GM18498 (cell line): ENCODE measurements around the gene RBAK.
A peak's percentile ranks its signal among the peaks of the same experiment; 100 is the strongest.
"Not testable (repeated sequence)": the region's sequence is repeated elsewhere in the genome, so short reads cannot be mapped to it uniquely, and the experiment has no call there.

Experiments
- ATAC-seq: cut with Tn5 transposase; IDR thresholded peaks from one replicate; pipeline ENCODE4 v1.9.1; 2021; ENCODE audit warnings: mild to moderate bottlenecking, moderate library complexity; ENCODE audit not compliant: unreplicated experiment

The RBAK gene

DNA sequence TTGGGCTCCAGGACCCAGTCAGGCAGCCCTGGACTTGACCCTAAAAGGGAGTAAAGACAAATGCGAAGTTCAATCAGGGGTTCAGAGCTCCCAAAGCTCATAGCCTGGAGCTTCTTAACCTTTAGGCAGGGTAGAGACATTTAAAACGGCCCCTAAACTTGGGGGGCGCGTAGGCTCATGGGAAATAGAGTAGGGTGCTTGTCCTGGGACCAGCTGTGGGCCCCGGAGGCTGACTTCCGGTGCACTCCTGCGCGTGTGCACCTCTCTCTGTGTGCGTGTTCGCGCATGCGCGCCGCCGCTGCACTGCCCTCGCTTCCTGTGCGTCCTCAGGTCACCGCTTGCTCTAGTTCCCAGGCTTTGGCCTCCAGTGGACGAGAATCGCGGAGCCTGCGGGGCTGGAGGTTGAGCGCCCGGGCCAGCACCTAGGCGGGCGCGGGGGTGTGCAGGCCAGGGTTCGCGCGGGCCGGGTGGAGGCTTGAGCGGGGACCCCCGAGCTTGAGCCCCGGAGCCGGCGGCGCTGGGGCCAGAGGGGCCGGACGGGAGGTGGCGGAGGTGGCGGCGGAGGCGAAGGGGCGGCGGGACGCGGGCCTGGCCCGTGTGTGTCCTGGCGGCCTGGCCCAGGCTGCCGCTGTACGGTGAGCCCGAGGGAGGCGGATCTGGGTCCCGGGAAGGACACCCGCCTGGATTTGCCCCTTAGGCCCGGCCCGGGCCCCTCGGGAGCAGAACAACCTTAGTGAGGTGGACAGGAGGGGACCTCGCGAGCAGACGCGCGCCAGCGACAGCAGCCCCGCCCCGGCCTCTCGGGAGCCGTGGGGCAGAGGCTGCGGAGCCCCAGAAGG, at the start of gene RBAK:
Gene RBAK, plus strand, starts transcription at position 303 of the 839 bp plus-strand sequence. CDS start 2,217 bp downstream, outside the sequence.
- peak; percentile 99 for ATAC-seq

DNA sequence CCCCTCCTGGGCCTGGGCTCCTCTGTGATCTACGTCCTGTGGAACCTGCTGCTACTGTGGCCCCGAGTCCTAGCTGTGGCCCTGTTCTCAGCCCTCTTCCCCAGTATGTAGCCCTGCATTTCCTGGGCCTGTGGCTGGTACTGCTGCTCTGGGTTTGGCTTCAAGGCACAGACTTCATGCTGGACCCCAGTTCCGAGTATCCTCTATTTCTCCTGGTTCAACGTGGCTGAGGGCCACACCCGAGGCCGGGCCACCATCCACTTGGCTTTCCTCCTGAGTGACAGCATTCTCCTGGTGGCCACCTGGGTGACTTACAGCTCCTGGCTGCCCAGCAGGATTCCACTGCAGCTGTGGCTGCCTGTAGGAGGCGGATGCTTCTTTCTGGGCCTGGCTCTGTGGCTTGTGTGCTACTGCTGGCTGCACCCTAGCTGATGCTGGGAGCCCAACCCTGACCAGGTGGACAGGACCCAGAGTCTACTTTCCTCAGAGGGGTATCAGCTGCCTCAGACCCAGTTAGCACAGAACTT, 48.9 kb upstream of the RBAK start:
- ATAC-seq: no peak

DNA sequence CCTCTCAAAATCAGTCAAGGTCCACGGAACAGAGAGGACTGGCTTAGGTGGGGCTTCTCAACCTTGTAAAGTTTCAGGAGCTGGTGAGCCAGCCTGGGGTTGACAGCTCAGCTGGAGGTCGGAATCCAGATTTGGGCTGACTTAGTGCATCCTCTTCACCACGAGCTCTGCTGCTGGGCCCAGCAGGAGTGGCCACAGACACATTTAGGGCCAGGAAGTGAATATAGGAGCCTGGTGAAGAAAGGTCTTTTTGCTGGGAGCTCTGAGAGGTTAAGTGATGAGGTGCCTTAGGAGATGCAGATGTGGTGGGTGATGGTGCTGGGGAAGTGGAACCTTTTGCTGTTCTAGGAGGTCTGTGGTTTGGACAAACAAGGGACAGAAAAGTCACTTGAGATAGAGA, 47.4 kb upstream of the RBAK start:
- no peak for ATAC-seq

DNA sequence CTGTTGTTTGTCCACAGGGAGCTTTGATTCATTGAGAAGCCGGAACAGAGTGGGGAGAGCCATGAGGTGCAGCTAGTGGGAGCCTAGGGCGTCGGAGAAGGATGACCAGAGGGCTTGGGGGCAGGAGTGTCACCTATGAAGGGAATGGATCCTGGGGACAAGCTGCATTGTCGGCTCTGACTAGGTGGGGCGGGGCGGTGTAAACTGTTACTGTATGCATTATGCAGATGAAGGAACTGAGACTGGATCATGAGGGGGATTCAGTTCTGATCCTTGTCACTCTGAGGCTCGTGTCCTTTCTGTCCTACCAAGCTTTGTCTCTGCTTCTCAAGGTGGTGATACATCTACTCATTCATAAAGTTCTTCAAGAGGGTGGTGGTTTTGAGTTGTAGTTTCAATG, 46.8 kb upstream of the RBAK start:
- ATAC-seq: no peak

DNA sequence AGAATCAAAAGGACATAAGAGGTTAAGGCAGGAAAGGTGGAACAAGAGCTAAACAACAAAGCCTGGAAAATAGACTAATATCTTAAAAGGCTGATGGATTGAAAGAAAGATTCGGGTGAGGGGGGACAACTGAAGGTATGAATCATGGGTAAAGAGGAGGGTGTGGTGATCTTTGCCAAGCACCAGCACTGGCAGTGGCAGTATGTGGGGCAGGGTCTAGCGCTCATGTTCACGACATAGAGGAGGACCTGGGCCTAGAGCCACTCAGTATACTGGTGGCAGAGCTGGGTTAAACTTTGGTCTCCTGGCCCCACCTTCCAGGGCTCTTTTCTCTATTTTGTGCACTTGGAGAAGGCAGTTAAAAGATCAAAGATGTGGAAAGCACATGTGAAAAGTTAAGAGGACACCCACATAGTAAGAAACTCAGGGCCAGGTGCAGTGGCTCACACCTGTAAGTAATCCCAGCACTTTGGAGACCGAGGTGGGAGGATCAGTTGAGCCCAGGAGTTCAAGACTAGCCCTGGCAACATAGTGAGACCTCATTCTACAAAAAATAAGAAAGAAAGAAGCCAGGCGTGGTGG, 46.2 kb upstream of the RBAK start:
- no peak for ATAC-seq

DNA sequence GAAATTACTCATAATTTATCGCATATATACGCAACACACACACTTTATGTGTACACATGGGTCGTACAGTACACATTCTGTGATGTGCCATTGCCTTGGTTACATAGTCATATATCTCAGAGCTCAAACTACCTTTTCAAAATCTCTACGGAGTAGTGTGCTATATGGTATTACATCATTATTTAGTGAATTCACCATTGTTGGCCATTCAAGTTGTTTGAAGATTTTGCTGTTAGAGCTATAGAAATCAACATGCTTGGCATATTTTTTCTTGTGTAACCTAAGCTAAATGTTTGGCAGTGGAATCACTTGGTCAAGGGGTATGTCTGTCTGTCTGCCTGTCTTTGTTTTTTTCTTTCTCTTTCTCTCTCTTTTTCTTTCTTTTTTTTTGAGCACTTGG, 44.7 kb upstream of the RBAK start:
- no peak for ATAC-seq

DNA sequence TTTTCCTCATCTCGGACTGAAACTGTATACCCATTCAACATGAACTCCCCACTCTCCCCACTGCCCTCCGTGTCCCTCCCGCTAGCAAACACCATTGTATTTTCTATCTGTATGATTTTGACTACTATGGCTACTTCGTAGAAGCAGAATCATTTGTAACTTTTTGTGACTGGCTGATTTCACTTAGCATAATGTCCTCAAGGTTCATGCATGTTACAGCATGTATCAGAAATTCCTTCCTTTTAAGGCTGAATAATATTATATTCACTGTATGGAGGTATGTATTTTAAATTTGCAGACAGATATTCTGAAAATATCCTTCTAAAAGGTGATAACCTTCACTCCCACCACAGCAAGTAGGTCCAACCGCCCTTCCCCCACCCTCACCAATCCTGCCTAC, 43.7 kb upstream of the RBAK start:
- no peak for ATAC-seq

DNA sequence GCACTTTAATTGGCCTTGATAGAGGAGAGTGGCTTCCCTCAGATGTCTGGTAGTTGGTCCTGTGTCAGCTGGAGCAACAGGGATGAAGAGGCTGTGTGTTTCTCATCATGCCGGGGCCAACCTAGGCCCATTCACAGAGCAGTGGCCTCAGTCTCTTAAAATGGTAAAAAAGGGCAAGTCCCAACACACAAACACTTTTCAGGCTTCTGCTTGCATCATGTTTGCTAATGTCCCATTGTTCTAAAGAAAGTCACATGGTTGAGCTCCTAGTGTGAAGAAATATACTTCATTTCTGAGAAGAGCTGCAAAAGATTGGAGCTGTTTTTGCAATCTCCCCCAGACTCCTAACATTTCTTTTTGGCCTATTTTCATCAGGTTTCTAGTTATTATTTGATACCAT, 40.6 kb upstream of the RBAK start:
- ATAC-seq: no peak

DNA sequence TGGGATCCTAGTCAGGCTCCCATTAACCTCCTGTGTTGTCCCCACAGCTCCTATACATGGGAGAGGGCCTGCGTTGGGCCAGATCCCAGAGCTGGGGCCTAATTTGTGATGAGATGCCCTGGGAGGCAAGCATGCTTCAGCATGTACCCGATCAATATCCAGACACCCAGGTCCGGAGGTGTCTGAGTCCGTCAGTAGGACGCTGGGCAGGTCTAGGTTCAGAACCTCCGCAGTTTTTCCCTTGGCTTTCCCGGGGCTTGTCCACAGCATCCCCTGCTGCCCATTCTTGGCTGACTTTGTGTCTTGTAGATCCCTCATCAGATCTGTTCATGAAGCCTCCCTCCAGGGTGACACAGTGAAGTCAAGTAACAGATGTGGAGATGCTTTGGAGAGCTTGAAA, 32.7 kb upstream of the RBAK start:
- no peak for ATAC-seq

DNA sequence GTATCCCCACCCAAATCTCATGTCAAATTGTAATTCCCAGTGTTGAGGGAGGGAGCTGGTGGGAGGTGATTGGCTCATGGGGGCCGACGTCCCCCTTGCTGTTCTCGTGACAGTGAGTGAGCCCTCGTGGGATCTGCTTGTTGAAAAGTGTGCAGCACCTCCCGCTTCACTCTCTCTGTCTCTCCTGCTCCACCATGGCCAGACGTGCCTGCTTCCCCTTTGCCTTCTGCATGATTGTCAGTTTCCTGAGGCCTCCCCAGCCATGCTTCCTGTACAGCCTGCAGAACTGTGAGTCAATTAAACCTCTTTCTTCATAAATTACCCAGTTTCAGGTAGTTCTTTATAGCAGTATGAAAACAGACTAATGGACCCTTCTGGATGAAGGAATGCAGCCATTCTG, 29.7 kb upstream of the RBAK start:
- ATAC-seq: not testable (repeated sequence)

DNA sequence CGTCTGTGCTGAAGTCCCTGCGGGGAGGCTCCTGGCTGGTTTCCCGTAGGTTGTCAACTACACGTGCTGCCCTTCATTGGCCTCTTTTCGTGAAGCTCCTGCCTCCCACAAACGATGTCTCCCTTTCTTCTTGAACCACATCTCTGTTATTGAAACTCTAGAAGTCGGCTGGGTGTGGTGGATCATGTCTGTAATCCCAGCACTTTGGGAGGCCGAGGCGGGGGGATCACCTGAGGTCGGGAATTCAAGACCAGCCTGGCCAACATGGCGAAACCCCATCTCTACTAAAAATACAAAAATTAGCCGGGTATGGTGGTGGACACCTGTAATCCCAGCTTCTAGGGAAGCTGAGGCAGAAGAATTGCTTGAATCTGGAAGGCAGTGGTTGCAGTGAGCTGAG, 28.0 kb upstream of the RBAK start:
- ATAC-seq: not testable (repeated sequence)

DNA sequence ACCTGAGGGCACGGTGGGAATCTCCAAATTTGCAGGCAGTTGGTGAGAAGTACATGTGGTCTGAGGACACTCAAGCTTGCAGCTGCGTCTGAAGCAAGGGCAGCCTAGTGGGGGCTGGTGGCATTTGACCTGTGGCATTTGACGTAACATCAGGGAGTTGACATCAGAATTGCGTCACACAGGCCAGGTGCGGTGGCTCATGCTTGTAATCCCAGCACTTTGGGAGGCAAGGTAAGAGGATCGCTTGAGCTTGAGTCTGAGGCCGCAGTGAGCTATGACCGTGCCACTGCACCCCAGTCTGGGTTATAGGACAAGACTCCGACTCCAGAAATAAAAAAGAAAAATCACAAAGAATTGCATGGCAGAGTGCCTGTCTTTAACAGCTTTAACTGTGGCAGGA, 25.6 kb upstream of the RBAK start:
- no peak for ATAC-seq

DNA sequence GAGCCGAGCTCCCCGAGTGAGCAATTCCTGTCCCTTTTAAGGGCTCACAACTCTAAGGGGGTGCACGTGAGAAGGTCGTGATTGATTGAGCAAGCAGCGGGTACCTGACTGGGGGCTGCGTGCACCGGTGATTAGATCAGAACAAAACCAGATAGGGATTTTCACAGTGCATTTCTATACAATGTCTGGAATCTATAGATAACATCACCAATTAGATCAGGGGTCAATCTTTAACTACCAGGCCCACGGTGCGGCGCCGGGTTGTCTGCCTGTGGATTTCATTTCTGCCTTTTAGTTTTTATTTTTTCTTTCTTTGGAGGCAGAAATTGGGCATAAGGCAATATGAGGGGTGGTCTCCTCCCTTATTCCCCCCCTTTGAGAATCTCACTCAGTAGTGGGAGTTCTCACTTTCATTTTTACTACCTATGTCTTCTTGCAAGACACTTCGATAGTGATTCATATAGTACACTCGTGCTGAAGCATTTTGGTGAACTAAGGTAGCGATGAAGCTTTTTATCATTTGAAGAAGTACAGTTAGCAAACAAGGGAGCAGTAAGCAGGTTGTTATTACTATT, 24.6 kb upstream of the RBAK start:
- ATAC-seq: not testable (repeated sequence)

DNA sequence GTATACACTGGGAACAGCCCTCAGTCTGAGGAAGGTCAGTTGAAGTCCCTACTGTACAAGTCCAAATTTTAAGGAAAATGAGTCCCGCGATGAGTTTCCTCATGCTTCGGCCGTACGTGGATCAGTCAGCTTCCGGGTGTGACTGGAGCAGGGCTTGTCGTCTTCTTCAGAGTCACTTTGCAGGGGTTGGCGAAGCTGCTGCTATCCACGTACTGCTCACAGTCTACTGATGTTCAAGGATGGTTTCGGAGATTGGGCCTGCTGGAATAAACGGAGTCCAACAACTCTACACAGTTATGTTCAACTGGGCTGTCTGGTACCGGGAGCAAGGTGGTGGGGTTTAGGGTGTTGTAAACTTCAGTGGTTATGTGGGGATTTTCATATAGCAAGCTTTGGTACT, 22.0 kb upstream of the RBAK start:
- not testable (repeated sequence) for ATAC-seq

DNA sequence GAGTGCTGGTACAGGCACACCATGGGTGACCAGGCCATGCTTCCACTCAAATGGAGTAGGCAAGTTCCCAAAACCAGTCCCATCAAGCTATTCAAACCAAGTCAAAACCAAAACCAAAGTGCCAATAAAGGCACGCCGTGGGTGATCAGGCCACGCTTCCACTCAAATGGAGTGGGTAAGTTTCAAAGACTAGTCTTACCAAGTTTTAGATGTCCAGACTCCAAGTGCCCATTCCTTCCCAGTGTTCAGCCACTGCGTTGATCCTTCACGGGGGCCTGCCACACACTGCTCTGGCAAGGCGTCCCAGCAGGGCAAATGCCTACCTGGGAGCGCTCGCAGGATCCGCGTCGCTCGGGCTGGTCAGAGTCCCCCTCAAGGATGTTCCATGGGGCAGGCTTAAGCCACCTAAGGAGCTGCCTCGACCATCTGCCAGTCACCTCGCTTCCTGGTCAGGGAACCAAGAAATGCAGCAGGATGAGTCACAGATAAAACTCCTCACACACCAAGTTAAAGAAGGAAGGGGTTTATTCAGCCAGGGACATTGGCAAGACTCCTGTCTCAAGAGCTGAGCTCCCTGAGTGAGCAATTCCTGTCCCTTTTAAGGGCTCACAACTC, 17.8 kb upstream of the RBAK start:
- not testable (repeated sequence) for ATAC-seq

DNA sequence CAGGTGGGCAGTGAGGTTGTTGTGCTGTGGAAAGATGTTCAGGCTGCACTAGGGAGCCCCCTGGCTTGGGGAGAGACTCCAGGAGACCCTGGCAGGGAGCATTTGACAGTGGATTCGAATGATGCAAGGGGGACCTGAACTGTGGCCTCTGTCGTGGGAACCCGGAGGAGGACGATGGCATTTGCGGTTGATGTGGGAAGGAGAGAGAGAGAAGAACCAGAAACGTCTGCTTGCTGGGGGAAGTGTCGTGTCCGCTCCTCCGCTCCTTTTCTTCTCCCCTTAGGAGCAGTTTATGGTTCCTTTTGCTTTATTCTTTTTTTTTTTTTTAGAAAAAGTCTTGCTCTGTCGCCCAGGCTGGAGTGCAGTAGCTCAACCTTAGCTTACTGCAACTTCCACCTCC, 12.5 kb upstream of the RBAK start:
- ATAC-seq: not testable (repeated sequence)

DNA sequence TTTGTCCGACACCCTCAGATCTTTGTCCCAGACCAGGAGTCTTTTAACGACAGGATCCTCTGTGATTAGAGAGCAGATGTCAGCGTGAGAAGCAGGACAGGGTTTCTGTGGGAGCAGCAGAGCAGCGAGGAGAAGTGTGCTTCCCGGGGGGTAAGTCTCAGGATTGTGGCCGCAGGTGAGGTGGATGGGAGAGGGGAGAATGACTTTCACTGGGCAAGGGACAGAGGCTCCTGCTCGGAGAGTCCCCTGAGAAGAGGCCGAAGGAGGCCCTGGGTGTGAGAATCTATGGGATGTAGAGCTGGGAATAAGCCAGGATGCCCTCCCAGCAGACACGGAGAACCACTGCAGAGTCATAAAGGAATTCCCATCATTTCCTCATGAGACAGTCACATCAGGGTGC, 10.4 kb upstream of the RBAK start:
- ATAC-seq: no peak

DNA sequence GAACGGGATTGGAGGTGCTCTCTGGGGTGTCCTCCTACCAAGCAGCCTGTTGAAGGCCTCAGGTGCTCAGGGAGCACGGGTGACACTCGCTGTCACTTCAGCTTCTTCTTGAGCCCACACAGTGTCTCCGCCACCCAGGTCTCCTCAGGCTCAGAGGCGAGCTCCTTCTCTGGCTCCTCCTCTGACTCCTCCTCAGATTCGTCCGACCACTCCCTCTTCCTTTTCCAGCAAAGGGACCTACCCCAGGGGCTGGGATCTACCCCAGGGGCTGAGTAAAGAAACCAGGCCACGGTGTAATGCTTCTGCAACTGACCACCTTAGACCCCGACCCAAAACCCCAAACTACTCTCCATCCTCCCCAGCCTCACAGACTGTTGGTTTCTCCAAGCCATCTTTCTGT, 9.2 kb upstream of the RBAK start:
- ATAC-seq: no peak

DNA sequence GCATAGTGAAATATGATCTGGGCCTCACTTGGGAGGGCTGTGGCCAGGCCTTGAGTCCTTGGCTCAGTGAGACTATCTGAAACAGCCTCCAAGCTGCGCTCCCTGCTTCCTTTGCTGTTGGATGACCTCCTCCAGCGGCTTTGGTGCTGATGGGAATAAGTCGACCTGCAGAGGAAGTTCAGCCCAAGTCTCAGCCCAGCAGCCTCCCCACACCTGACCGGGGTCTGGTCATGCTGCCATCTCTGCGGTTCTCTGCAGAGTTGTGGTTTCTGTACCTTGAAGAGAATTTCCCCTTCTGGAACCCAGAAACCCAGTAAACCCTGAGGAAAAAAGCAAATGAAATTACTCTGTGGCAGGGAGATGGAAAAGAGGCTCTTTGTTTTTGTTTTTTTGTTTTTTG, 4.6 kb upstream of the RBAK start:
- ATAC-seq: no peak

DNA sequence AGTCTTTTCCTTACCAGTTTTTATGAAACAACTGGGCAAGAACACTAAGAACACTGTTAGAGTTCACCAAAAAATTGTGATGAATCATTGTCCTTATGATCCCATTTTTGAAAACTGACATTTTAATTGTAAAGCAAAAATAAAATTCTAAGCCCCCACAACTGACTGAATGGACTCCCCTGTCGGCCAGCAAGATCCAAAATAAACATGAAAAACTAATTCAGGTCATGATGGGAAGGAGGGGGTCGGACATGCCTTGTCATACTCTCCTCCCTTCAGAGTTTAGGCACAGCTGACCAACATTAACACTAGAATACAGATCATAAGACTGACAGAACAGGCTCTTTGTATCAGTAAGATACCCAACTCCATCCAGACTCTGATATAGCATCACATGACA, 2.0 kb upstream of the RBAK start:
- no peak for ATAC-seq

DNA sequence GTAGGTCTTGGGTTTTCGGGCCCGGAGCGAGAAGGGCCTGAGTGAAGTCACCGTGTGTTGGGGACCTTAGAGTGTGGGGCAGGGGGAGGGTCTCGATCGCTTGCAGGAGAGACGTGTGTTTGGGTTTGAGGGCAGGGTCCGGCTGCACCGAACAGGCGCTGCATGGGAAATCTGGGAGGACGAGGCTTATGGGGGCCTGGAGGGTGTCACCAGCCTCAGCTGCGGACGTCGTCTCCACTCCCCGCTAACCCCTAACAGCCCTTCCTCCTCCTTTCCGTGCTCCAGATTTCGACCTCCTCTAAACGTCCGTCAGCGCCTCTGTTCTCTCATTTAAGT, 705 bp downstream of the RBAK start:
- ATAC-seq: not testable (repeated sequence)

DNA sequence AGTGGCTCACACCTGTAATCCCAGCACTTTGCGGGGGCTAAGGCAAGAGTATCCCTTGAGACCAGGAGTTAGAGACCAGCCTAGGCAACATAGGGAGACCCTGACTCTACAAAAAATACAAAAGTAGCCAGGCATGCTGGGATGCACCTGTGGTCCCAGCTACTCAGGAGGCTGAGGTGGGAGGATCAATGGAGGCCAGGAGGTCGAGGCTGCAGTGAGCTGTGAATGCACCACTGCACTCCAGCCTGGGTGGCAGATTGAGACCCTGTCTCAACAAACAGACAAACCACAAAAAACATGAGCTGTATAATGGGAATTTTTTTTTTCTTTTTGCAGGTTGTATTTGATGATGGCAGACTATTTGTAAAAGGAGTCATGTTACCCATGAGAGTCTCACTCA, 1.5 kb downstream of the RBAK start:
- ATAC-seq: not testable (repeated sequence)
